Measurements from ENCODE around the gene ATP2B1.

ATP2B1 gene

DNA sequence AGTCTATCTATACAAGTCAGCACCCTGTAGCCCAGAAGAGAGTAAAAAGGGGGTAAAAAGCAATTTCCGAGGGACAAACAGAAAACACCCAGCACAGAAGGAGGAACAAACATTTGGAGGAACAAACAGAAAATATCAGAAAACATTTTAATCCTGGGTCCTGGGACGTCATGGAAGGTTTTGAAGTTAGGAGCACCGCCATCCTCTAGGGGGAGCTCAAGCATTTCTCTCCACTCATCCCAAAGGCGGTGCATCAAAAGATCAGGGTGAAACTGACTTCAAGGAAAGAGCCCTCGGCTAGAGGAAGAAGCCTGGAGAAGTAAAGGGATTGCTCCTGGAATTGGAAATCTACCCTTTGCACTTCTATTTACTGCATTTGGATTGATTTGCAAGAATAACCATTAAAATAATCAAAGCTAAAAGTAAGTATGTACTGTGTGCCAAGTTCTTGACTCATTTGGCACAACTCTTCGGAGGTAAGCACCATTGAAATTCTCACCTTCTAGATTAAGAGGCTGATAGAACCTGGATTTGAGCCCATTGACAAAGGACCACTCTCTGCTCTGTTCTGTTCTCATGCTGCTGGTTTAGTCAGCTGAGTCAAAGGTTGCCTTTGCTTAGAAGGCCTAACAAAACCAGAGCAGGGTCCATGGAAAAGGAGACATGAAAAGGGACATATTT is 165.6 kb downstream of the ATP2B1 start:
- Histone ChIP-seq H3K27me3 (ENCODE audit: insufficient read depth, insufficient read length) (no peaks in the 10 kb centered on the region), H3K9me3 (ENCODE audit: insufficient read depth, low read length) (no peaks in the 10 kb centered on the region), H3K4me3 (ENCODE audit: insufficient read length, low read depth) (no peak overlapping the region), H3K4me1 (ENCODE audit: insufficient read depth, insufficient read length) (no peaks in the 10 kb centered on the region), H3K36me3 (ENCODE audit: insufficient read depth, insufficient read length, low read length) (no peaks in the 10 kb centered on the region), H3K9ac (ENCODE audit: insufficient read length, low read depth) (no peak overlapping the region)
- TF ChIP-seq SUZ12 (IDR thresholded peaks at IDR 0.05; ENCODE audit: extremely low read depth, insufficient read depth, insufficient read length) (no peak), ZNF274 (IDR thresholded peaks at IDR 0.05; ENCODE audit: low read depth, low read length) (no peak), YY1 (IDR thresholded peaks at IDR 0.05; ENCODE audit: insufficient read depth, insufficient read length) (no peak)
- peak; percentile 81 for DNase-seq (ENCODE audit: low read depth, low spot score)

DNA sequence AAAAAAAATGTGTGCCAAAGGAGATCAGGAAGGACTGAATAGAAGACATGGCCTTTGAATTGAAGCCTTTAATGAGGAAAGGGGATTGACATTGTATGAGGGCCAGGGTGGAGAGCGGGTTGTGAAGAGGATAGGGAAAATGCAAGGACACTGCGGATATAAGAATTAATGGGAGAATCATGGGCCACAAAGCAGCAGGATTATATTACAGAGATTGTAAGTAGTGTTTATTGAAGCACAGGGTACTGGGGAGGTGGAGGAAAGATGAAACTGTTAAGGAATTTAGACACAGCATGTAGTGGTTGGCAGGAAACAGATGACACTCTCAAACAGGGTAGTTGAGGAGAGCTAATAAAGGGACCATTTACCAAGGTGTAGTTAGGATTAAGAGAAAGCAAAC is 166.4 kb downstream of the ATP2B1 start:
- H3K9ac ChIP-seq (ENCODE audit: insufficient read length, low read depth): no peak overlapping the region
- H3K4me3 ChIP-seq (ENCODE audit: insufficient read length, low read depth): no peak overlapping the region
- H3K36me3 ChIP-seq (ENCODE audit: insufficient read depth, insufficient read length, low read length): no peaks in the 10 kb centered on the region
- no peaks in the 10 kb centered on the region for H3K4me1 ChIP-seq (ENCODE audit: insufficient read depth, insufficient read length)
- no peaks in the 10 kb centered on the region for H3K27me3 ChIP-seq (ENCODE audit: insufficient read depth, insufficient read length)
- no peak for DNase-seq (ENCODE audit: low read depth, low spot score)
- H3K9me3 ChIP-seq (ENCODE audit: insufficient read depth, low read length): no peaks in the 10 kb centered on the region
- TF ChIP-seq ZNF274 (IDR thresholded peaks at IDR 0.05; ENCODE audit: low read depth, low read length) (no peak), YY1 (IDR thresholded peaks at IDR 0.05; ENCODE audit: insufficient read depth, insufficient read length) (no peak), SUZ12 (IDR thresholded peaks at IDR 0.05; ENCODE audit: extremely low read depth, insufficient read depth, insufficient read length) (no peak)

DNA sequence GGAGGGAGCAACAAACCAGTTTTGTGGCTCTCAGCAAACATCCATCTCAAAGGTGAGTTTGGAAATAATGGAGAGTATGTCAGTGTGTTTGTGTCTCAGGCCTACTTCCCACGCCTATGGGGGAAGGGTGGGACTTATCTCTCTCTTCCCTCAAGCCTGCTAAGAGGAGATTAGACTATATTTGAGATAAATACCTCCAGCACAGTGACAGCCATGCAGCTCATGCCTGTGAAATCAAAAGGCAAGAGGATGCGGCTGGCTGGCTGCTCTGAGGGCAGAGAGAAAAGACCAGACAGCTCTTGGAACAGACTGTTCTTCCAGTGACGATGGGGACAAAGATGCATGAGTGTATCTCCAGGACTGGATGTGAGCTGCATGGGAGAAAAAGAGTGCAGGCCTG is 168.1 kb downstream of the ATP2B1 start:
- no peak overlapping the region for H3K4me3 ChIP-seq (ENCODE audit: insufficient read length, low read depth)
- H3K9me3 ChIP-seq (ENCODE audit: insufficient read depth, low read length): no peaks in the 10 kb centered on the region
- no peak for DNase-seq (ENCODE audit: low read depth, low spot score)
- TF ChIP-seq SUZ12 (IDR thresholded peaks at IDR 0.05; ENCODE audit: extremely low read depth, insufficient read depth, insufficient read length) (no peak), ZNF274 (IDR thresholded peaks at IDR 0.05; ENCODE audit: low read depth, low read length) (no peak), YY1 (IDR thresholded peaks at IDR 0.05; ENCODE audit: insufficient read depth, insufficient read length) (no peak)
- no peaks in the 10 kb centered on the region for H3K36me3 ChIP-seq (ENCODE audit: insufficient read depth, insufficient read length, low read length)
- H3K27me3 ChIP-seq (ENCODE audit: insufficient read depth, insufficient read length): no peaks in the 10 kb centered on the region
- no peaks in the 10 kb centered on the region for H3K4me1 ChIP-seq (ENCODE audit: insufficient read depth, insufficient read length)
- no peak overlapping the region for H3K9ac ChIP-seq (ENCODE audit: insufficient read length, low read depth)

DNA sequence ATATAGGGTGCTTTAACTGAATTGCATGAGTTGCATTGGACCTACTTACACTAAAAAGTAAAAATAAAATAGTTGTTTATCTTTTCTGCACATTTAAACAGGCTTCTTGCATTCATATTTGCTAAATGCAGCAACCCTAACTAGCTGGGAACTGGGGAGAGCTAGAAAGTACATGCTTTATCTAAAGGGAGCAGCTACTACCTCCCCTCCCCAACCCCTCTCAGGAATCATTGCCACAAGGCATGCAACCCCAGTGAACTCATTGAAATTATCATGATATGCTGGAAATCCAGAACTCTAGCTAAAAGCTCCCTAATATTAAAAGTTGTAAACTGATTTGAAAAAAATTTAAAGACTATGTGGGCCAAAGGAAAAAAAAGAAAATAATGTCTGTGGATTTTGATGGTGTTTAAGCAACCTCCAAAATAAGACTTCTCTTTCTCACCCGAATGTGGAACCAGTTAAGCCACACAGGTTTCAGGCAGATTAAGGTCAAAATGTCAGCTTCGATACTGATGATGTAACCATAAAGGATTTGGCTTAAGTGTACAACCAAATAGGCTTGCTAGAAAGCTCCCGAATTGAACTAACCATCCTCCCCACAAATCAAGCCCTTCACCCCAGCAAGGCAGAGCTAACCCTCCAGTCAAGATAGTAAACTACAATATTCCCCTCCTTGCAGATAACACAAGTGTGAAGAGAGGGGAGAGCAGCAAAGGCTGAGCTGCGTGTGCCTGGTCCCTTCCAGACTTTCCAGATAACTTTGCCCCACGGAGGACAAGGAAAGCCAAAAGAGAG is 169.0 kb downstream of the ATP2B1 start:
- no peaks in the 10 kb centered on the region for H3K36me3 ChIP-seq (ENCODE audit: insufficient read depth, insufficient read length, low read length)
- no peak overlapping the region for H3K9ac ChIP-seq (ENCODE audit: insufficient read length, low read depth)
- no peaks in the 10 kb centered on the region for H3K4me1 ChIP-seq (ENCODE audit: insufficient read depth, insufficient read length)
- no peak for TF ChIP-seq ZNF274 (IDR thresholded peaks at IDR 0.05; ENCODE audit: low read depth, low read length)
- no peak for TF ChIP-seq YY1 (IDR thresholded peaks at IDR 0.05; ENCODE audit: insufficient read depth, insufficient read length)
- TF ChIP-seq SUZ12 (IDR thresholded peaks at IDR 0.05; ENCODE audit: extremely low read depth, insufficient read depth, insufficient read length): no peak
- no peaks in the 10 kb centered on the region for H3K27me3 ChIP-seq (ENCODE audit: insufficient read depth, insufficient read length)
- H3K9me3 ChIP-seq (ENCODE audit: insufficient read depth, low read length): no peaks in the 10 kb centered on the region
- no peak for DNase-seq (ENCODE audit: low read depth, low spot score)
- H3K4me3 ChIP-seq (ENCODE audit: insufficient read length, low read depth): no peak overlapping the region

DNA sequence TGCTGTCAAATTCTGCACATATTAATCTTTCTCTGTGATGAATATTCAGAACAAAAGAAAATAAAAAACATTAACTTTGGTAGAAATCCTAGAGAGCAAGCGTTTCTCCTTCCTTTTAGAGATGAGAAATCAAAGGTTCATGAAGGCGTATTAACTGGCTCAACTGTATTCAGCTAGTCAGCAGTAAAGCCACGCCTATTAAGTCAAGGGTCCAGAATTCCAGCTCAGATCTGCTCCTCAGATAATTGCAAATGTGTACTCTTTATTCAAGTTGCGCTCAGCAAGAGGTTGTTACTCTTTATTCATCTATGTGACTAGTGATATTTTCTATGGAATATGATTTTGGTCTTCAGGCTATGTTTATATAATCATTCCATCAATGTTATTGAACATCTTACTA is 169.7 kb downstream of the ATP2B1 start:
- Histone ChIP-seq H3K27me3 (ENCODE audit: insufficient read depth, insufficient read length) (no peaks in the 10 kb centered on the region), H3K9ac (ENCODE audit: insufficient read length, low read depth) (no peak overlapping the region), H3K4me1 (ENCODE audit: insufficient read depth, insufficient read length) (no peaks in the 10 kb centered on the region), H3K4me3 (ENCODE audit: insufficient read length, low read depth) (no peak overlapping the region), H3K9me3 (ENCODE audit: insufficient read depth, low read length) (no peaks in the 10 kb centered on the region), H3K36me3 (ENCODE audit: insufficient read depth, insufficient read length, low read length) (no peaks in the 10 kb centered on the region)
- DNase-seq (ENCODE audit: low read depth, low spot score): no peak
- TF ChIP-seq SUZ12 (IDR thresholded peaks at IDR 0.05; ENCODE audit: extremely low read depth, insufficient read depth, insufficient read length): no peak
- no peak for TF ChIP-seq YY1 (IDR thresholded peaks at IDR 0.05; ENCODE audit: insufficient read depth, insufficient read length)
- TF ChIP-seq ZNF274 (IDR thresholded peaks at IDR 0.05; ENCODE audit: low read depth, low read length): no peak
